GM12891 (cell line): Measurements from ENCODE around the gene EFNA2.

ENCODE experiments used
- PAX5 ChIP-seq: IDR thresholded peaks from 2 replicates; pipeline ENCODE4 v1.6.1; 2011; ENCODE audit warnings: low read length, moderate library complexity, mild to moderate bottlenecking; ENCODE audit not compliant: insufficient read depth, severe bottlenecking
- POLR2A ChIP-seq: IDR thresholded peaks from 2 replicates; pipeline ENCODE4 v1.6.1; 2011; ENCODE audit warnings: low read depth, low read length, control low read depth
- POLR2AphosphoS5 ChIP-seq: IDR thresholded peaks from 2 replicates; pipeline ENCODE4 v1.6.1; 2011; ENCODE audit warnings: low read depth, low read length, control low read depth
- TAF1 ChIP-seq: IDR thresholded peaks from 2 replicates; pipeline ENCODE4 v1.6.1; 2011; ENCODE audit warnings: low read depth, low read length, control low read depth

DNA sequence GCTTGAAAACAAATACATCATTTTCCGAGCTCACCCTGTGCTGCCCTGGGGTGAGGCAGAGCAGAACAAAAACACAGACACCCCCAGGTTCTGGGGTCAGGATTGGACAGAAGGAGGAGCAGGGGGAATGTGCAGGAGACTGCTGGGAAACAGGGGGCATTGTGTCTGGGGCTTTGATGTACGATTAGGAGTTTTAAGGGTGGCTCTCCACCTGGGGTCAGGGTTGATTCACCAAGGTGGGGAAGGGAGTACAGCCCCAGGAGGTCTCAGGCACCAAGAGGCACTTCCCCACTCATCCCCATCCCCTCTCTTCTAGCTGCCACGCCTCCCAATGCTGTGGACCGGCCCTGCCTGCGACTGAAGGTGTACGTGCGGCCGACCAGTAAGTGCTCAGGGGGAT is 12.6 kb downstream of the EFNA2 start:
- no peak for TF ChIP-seq TAF1
- no peak for TF ChIP-seq POLR2A
- TF ChIP-seq POLR2AphosphoS5 = no peak
- no peak for TF ChIP-seq PAX5
